NCI-H526 treated with DMSO at 0.1 percent for 48 hours (cell line): Measurements from ENCODE around the gene UTS2B.
"Not testable (repeated sequence)": the region's sequence is repeated elsewhere in the genome, so short reads cannot be mapped to it uniquely, and the experiment has no call there.

ENCODE experiments used
- DNase-seq: peaks from one replicate; lab custom pipeline; 2025; lab: John Stamatoyannopoulos, UW

Gene UTS2B

DNA sequence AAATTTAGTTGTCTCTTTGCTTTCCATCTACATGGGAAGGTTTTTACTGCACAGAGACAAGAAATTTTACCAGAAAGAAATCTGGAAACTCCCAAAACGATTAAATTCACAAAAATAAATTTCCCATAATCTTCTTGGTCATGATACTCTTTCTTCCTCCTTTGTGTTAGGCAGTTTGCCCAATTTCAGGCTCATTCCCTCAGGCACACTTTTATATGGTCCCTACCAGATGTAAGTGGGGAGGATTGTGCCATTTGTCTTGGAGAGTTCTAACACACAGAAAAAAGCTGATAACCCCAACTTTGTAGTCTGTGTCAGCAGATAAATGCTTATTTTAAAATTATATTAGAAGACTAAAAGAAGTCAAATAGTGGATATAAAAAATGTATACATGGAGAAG is 50.2 kb downstream of the UTS2B start:
- no peak for DNase-seq

DNA sequence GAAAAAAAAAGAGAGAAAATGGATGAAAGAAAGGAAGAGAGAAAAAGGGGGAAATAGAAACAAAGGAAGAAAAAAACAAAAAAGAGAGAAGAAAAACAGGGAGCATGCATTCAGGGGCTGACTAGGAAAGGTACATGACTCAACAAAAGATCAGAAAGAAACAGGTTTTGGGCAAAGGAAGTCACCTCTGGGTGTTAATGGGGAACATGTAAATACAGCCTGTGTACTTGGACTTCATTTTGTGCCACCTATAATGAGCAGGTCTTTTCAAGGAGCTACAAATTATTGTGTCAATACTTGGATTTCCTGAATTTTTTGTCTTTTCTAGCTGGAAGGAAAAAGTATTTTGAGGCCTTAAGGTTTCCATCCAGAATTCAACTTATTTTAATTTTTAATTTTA is 54.6 kb downstream of the UTS2B start:
- DNase-seq, result no peak

DNA sequence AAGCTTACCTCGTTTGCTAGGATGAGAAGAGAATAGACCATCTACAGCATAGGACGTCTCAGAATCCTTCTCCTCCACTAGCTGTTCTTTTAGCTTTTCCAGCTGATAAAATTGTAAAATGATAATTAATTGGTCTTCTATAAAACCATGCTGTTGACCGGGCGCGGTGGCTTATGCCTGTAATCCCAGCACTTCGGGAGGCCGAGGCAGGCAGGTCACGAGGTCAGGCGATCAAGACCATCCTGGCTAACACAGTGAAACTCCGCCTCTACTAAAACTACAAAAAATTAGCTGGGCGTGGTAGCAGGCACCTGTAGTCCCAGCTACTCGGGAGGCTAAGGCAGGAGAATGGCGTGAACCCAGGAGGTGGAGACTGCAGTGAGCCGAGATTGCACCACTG is 55.1 kb downstream of the UTS2B start:
- not testable (repeated sequence) for DNase-seq

DNA sequence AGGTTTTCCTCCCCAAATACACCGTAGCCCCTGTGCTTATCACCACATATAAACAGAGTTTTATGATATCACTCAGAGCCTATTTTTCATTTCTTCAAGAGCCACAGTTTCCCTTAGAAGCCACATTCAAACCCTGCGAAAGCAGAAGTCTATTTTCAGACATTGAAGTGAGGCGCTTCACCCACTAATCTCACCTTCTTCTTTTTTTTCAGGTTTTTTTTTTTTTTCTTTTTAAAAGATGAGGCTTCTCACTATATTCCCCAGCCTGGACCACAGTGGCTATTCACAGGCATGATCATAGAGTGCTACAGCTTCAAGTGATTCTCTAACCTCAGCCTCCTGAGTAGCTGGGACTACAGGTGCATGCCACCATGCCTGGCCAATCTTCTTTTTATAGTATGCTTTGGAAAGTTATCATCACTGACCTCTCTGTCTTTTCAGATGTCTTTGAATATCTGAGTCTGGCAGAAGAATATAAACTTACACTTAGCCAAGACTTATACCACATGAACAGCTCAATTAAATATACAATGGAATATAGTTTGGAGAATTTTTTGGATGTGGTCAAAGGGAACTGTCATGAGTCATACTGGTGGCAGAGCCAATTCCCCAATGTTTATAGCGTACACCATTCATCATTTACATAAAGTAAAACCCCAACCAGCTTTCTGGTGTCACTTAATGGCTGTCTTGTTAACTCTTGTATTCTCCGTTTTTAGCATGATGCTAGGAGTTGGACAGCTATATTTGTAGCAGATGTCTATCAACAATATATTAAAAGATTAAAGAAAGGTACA is 60.8 kb downstream of the UTS2B start:
- no peak for DNase-seq

DNA sequence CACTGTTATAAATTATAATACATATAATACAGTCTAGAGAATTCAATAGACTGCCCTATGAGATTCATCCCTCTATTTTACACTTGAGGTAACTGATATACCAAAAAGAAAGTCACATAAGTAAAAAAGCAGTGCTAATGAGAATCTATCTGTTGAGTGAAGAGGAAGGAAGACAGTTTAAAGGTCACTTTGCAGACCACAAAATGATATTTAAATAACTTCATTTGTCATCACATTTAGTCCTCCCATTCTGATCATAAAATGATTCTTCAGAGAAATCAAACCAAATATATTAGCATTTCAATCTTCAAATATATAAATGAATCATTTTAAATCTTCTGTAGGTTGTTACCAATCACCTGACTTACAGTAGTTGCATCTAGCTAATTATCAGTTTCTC is 61.6 kb downstream of the UTS2B start:
- no peak for DNase-seq

DNA sequence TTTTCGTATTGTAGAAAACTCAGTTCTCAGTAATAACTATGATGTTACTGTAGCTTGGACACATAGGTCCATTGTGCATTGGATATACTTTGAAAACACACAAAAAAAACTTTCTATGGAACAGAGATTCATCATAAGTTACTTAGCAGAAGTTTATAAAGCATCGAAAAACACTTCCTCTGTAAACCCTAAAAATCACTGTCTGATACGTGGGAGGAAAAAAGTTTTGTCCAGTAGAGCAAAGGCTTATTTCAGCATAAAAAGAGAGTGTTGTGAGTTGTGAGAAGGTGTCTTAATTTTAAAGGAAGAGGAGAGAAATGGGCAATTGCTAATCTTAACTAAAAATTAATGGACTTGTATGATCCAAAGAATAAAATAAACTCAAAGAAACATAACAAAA is 66.5 kb downstream of the UTS2B start:
- DNase-seq, result no peak

DNA sequence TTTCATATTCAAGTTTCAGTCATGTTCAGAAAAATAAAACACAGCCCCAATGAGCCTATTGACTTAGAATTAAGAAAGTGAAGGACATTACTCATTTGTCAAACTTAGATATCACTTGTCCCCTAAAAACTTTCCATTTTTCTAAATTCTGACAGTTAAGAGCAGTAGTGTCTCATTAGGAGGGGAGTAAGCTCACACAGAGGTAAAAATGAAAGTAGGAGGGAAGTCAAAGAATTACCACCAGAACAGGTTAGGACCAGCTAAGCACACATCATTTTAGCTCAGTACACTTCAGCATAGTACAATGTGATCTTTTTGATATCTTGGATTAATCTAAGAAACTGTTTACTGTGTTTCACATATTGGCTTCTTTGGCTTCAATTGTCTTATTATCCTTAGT is 67.0 kb downstream of the UTS2B start:
- no peak for DNase-seq

DNA sequence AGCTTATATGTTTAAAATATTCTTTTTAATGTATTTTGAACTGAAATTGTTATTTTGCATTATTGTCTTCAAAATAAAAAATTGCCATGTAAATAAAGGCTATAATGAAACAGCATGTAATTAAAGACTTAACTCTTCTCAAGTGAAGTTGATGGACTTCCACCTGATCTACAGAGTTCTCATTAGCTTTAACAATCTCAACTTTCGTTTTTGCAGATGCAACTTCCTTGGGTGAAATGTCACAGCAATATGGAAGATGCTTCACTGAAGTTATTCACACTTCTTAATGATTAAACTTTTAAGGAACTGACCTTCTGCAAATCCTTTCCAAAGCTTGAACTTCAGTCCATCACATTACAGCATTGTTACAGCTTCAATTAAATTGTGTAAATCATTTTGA is 67.7 kb downstream of the UTS2B start:
- no peak for DNase-seq

DNA sequence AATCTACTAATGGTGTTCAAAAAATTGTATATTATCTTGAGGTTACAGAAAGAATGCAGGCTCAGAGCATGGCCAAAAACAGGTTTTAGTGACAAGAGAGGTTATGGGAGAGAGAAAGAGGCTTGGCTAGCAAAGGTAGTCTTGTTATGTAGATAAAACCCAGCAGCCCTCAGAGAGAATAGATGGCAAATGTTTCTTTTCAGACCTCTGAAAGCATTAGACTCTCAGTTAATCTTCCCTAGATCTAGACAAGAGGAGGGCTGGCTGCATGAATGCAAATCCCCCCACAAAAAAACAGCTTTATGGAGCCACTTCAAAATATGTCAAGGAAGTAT is 69.1 kb downstream of the UTS2B start:
- DNase-seq, result no peak

DNA sequence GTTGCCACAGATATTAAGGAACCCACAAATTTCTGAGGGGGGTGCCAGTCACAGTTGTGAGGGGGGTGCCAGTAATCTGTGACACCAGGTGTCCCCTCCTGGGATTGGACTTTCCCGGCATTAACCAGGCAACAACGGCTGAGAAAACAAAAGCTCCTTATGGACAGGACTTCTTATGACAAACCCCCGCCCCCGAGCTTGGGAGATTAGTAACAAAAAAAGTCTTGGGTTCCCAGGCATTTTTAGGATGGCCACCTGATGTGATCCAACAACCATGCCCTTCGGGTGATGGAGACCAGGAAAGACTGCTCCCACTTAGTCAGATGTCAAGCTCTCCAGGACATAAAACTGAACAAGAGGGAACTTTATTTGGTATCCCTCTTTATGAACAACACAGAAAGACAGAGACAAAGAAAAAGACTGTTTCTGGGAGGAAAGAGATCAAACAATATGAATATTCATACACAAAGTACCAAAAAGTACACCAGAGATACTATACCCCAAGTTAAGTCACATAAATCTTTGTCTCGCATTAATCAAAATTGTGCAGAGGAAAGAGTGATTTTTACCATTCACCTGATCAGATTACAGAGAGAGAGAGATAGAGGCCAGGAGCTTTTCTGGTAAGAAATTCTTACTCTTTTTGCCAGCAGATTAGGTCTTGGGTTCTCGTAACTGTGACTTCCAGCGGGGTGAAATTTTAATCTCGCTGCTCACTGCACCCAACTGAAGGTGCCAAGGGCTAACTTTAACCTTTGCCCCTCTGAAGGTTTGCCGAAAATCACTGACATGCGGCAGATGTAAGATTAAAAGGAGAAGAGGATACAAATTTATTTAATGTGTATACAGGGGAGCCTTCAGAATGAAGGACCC is 69.7 kb downstream of the UTS2B start:
- no peak for DNase-seq

DNA sequence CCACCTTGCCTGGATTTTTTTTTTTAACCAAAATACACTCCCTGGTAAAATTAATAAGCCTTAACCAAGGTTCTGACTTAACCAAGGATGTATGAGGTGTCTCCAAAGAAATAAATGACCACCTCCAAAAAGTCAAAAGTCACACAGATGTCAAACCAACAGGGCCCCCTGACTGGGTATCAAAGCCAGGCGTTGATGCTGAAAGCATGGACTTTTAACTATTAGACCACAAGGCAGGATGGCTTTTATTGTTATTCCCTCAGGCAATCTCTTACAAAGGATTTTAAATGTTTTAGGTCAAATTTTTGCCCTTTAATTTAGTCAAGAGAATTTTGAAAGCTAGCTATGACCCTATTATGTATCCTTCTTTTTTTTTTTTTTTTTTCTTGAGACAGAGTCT is 70.8 kb downstream of the UTS2B start:
- DNase-seq, result no peak

DNA sequence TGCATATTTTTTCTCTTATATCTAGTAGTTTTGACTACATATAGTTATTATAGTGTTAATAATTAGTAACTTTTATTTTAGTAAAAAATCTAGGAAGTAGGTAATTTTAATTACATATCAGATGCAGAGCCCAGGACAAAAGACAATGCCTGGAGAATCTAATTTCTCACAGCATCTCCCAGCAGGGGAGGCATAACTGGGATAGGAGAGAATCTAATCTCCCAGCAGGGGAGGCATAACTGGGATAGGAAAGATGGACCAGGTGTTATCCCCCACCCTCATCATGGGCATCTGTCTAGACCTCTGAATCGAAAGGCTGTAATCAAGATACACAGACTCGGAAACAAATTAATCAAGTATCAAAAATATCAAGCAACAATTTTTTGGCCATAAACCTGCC is 73.0 kb downstream of the UTS2B start:
- DNase-seq, result no peak

DNA sequence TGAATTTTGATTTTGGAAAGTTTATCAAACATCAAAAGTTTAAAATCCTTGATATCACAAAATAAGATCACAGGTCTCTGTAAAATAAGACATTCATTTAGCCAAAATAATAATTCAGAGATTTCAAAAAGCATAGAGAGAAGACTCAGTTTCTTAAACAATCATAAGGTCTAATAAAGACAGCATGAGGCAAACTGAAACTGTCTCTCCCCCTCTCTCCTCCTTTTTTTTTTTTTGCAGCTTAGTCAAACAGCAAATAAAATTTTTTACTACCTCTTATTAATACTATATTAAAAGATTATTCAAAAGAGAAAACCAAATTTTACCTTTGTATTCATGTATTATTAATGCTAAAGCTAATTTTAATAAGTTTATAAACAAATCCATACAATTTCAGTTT is 73.9 kb downstream of the UTS2B start:
- DNase-seq, result no peak

DNA sequence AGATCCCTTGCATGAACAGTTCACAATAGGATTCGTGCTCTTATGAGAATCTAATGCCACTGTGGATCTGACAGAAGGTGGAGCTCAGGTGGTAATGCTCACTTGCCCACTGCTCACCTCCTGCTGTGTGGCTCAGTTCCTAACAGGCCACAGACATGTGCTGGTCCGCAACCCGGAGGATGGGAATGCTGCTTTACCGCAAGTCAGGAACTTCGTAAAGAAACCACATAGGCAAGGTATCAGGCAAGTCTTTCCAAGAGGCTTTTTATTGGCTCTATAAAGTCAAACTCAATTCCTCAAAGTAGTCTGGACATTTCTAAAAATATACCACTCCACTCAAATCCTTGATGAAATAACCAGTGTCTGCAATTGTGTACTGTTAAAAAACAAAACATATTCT is 75.2 kb downstream of the UTS2B start:
- DNase-seq, result no peak

DNA sequence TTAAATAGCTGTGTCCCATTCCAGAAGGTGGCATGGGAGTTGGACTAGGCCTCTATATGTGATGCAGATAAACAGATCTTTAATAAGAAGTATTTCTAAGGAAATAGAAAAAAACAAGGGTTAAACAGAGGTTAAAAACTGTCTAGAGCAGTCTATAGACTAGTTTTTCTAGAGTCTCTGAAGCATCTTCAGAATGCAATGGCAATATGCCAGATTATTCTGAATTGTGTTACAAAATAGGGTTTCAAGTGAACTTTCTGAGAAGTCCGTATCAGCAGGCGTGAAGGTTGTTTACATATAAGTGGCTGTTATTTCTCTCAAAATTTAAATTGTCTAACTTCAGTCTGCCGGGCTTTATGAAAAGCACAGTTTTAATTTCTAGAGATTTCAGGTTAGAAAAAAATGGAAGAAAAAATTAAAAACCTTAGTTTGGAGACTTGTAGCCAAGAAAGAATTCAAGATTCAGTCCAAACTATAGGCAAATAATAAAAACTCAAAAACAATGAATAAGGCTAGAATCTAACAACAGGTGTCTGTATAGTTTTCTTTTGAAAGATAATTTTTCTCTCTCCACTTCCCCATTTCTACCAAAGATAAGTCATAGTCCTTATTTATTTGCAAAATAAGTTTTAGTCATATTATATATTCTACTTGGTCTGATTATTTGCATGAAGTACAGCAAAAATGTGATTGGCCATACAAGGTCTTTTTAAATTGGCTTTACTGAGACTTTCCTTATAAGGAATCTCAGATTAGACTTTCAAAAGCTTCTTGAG is 76.0 kb downstream of the UTS2B start:
- DNase-seq, result no peak

DNA sequence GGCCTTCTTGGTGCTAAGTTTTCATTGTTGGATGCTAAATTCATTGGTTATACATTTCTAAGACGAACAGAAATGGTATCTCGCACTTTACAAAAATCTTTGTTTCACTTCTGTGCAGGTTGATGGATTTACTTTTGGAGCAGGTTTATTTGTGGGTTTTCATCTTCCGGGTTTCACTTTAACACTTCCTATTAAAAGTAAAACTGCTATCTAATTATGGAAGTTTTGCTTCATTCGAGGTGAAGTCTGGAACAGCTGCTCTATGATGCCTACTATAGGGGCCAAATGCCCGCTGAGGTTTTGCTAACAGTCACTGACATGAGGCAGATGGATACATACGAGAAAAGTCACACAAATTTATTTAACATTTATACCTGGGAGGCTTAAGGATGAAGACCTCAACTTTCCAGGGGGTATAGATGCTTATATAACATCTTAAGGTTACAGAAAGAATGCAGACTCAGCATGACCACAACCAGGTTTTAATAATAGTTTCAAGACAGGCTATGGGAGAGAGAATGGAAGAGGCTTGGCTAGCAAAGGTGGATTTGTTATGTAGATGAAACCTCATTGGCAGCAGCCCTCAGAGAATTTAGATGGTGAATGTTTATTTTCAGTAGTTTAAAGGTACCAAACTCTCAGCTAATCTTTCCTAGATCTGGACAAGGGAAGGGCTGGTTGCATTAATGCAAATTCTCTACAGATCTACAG is 77.1 kb downstream of the UTS2B start:
- peak; percentile 18 for DNase-seq

DNA sequence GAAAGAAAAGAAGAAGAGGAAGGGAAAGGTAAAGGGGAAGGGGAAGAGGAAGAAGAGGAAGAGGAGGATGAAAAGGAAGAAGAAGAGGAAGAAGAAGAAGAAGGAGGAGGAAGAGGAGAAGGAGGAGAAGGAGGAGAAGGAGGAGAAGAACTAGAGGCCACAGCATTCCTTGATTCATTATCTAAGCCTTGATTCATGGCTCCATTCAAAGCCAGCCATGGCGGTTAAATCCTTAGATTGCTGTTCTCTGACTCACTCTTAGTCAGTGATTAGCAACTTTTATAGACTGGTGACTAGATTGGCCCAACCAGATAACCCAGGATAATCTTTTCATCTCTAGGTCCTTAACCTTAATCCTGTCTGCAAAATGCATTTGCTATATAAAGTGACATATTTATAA is 83.7 kb downstream of the UTS2B start:
- no peak for DNase-seq

DNA sequence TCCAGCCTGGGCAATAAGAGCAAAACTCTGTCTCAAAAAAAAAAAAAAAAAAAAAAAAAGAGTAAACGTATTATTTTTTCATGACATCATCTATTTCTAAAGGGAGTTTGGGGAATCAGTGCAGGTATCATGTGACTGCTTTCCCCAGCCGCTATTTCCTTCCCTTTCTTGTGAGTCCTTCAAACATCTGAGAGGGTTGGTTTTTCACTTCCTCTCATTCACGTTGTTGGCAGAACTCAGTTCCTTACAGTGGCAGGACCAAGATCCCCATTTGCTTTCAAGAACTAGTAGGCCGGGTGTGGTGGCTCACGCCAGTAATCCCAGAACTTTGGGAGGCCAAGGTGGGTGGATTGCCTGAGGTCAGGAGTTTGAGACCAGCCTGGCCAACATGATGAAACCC is 84.3 kb downstream of the UTS2B start:
- not testable (repeated sequence) for DNase-seq

DNA sequence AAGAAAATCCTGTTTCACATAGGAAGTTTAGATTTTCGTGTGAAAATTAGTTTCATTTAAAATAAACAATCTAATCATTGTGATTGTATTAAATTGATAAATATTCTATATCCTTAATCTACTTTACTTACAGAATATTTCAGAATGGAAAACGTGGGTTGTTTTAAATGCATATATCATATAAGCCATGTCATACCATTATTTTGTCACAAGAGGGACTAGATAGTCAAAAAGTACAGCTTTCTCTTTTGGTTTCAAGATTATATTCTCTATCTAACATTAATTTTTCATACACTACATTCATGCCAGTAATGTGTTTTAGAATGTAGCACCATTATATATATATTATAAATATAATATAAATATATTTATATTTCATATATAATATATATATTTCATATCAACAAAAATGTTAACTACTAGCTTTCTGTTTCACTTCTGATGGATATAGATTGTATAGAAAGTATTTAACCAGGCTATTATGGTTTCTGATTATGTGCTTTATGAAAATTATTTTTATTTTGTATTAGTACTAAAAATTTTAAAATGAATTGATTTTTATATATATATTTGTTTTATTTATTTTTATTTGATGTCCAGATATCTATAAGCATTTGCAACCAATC is 86.0 kb downstream of the UTS2B start:
- no peak for DNase-seq

DNA sequence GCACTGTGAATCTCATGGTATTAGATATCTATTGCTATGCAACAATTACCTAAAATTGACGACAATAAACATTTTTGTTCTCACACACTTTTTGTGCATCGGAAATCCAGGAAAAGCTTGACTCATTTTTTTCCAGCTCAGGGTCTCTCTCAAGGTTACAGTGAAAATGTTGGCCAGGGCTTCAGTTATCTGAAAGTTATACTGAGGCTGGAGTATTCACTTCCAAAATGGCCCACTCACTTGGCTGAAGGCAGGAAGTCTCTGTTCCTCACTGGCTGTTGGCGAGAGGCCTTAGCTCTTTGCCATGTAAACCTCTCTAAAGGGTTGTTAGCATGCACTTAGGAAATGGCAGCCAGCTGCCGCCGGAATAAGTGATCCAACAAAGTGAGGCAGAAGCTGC is 89.8 kb downstream of the UTS2B start:
- DNase-seq, result no peak

DNA sequence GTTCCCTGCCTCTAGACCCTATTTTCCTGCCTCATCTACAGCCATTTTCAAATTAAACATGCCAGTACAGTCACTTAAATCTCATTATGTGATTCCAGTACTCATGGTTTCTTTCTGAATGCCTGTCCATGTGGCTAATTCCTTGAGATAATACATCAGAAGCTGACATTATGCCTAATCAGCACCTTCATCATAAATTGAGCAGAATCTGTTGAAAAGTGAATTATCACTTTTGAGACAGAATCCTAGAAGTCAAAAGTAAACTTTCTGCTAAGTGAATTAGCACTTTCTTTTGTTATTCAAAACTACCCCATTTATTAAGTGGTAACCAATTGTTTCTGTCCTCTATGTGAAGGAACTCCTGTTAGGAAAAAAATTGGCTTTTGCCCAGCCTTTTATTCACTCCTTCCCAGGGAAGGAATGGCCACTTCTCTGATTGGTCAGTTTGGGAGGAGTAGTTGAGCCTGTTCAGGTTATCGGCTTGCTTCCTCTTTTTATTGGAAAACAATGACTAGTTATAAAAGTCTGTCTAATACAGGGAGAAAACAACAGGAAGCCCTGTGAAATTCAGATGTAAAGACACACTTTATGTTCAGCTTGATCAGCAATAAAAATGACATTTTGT is 90.8 kb downstream of the UTS2B start:
- no peak for DNase-seq
